K562 (cell line): ENCODE data around the gene PIGB. TPM values are rescaled to one million over a fixed set of nuclear protein-coding genes. Genes with fewer than 3 reads are reported as not detected.

ENCODE experiments used
- CBX1 ChIP-seq: sonication (generic); IDR thresholded peaks from 2 replicates; pipeline ENCODE4 v1.6.1; 2016; ENCODE audit warnings: antibody characterized with exemption, low read depth, mild to moderate bottlenecking
- CTCFL ChIP-seq: IDR thresholded peaks from 2 replicates; pipeline ENCODE4 v1.6.1; 2011; ENCODE audit warnings: borderline replicate concordance, low read depth, mild to moderate bottlenecking, moderate library complexity, low read length; ENCODE audit not compliant: insufficient read depth, poor library complexity, severe bottlenecking
- DACH1 ChIP-seq: fragments of 450-650 bp; IDR thresholded peaks from 2 replicates; pipeline ENCODE4 v1.6.1; 2018; ENCODE audit not compliant: partially characterized antibody
- E2F3 ChIP-seq: fragments of 250-450 bp; sonication (Bioruptor Pico); IDR thresholded peaks from 2 replicates; pipeline ENCODE4 v1.4.0; 2020; ENCODE audit warnings: mild to moderate bottlenecking
- ELK1 ChIP-seq: sonication (generic); formaldehyde crosslinking; IDR thresholded peaks from 2 replicates; pipeline ENCODE4 v1.8.1; 2022; ENCODE audit warnings: missing genetic modification reagents
- GABPA ChIP-seq: fragments of 200-800 bp; sonication (Bioruptor generic); conservative IDR thresholded peaks from 2 replicates; pipeline ENCODE4 v1.6.1; 2016; ENCODE audit warnings: low read depth, missing genetic modification characterization, missing compliant biosample characterization
- KAT7 ChIP-seq: sonication (generic); formaldehyde crosslinking; IDR thresholded peaks from 2 replicates; pipeline ENCODE4 v1.8.0; 2022; ENCODE audit warnings: missing genetic modification reagents, mild to moderate bottlenecking, borderline replicate concordance
- MAZ ChIP-seq, 2 experiments: fragments of 450-650 bp in 1 of 2; sonication (generic) in 1 of 2; formaldehyde crosslinking; IDR thresholded peaks in 1 of 2; conservative IDR thresholded peaks in 1 of 2; 2 replicates each; pipeline versions ENCODE4 v1.4.0 to v1.5.0; 2020; ENCODE audit warnings: mild to moderate bottlenecking in 1 of 2, missing genetic modification reagents in 1 of 2
- NKRF ChIP-seq: fragments of 450-650 bp; IDR thresholded peaks from 2 replicates; pipeline ENCODE4 v1.6.1; 2016; ENCODE audit warnings: borderline replicate concordance
- NR4A1 ChIP-seq, 2 experiments: fragments of 250-450 bp in 1 of 2; fragments of 450-650 bp in 1 of 2; sonication (Bioruptor Pico) in 1 of 2; IDR thresholded peaks; 2 replicates each; pipeline versions ENCODE4 v1.4.0 to v1.6.1; 2016 to 2020; ENCODE audit warnings: mild to moderate bottlenecking in 2 of 2, missing compliant biosample characterization in 1 of 2, missing genetic modification characterization in 1 of 2, moderate library complexity in 1 of 2
- RAD21 ChIP-seq, 2 experiments: fragments of 250-450 bp in 1 of 2; fragments of 450-650 bp in 1 of 2; sonication (Bioruptor Pico) in 1 of 2; formaldehyde crosslinking in 1 of 2; IDR thresholded peaks in 1 of 2; conservative IDR thresholded peaks in 1 of 2; 2 replicates each; pipeline versions ENCODE4 v1.4.0 to v1.8.0; 2020 to 2022; ENCODE audit warnings: mild to moderate bottlenecking in 2 of 2, moderate library complexity in 1 of 2
- RBM25 ChIP-seq: fragments of 200-400 bp; formaldehyde crosslinking; IDR thresholded peaks from 2 replicates; pipeline ENCODE4 v1.6.1; 2018; ENCODE audit warnings: low read length, low read depth, moderate library complexity; ENCODE audit not compliant: severe bottlenecking
- SRSF7 ChIP-seq: fragments of 200-400 bp; formaldehyde crosslinking; optimal IDR thresholded peaks from 2 replicates; pipeline ENCODE3; 2017; ENCODE audit warnings: mild to moderate bottlenecking, low read depth, low read length
- ZKSCAN8 ChIP-seq: fragments of 200-800 bp; sonication (Bioruptor generic); IDR thresholded peaks from 2 replicates; pipeline ENCODE4 v1.6.1; 2016; ENCODE audit warnings: missing genetic modification characterization, missing compliant biosample characterization
- ZNF184 ChIP-seq: sonication (generic); formaldehyde crosslinking; IDR thresholded peaks from 2 replicates; pipeline ENCODE4 v1.5.0; 2020; ENCODE audit warnings: missing genetic modification reagents
- ZNF197 ChIP-seq: fragments of 200-800 bp; sonication (Bioruptor generic); IDR thresholded peaks from 2 replicates; pipeline ENCODE4 v1.6.1; 2016; ENCODE audit warnings: low read depth, missing genetic modification characterization, missing compliant biosample characterization
- ZNF24 ChIP-seq: fragments of 450-650 bp; IDR thresholded peaks from 2 replicates; pipeline ENCODE4 v1.6.1; 2016
- ZNF395 ChIP-seq: fragments of 200-800 bp; sonication (Bioruptor generic); IDR thresholded peaks from 2 replicates; pipeline ENCODE4 v1.6.1; 2017; ENCODE audit warnings: missing genetic modification characterization, missing compliant biosample characterization
- ZNF408 ChIP-seq: fragments of 250-450 bp; sonication (Bioruptor Pico); IDR thresholded peaks from 2 replicates; pipeline ENCODE4 v1.4.0; 2020; ENCODE audit warnings: low read depth, mild to moderate bottlenecking, moderate library complexity
- ZNF695 ChIP-seq: fragments of 450-650 bp; formaldehyde crosslinking; IDR thresholded peaks from 2 replicates; pipeline ENCODE4 v1.4.0; 2020; ENCODE audit warnings: mild to moderate bottlenecking, moderate library complexity
- polyA plus RNA-seq, 8 experiments: library from polyadenylated mRNA; depleted of rRNA in 4 of 8; stranded (reverse) in 5 of 8; unstranded in 3 of 8; fragments of >200 nt; fragmentation: Nextera tagmentation in 2 of 8; fragmentation: Illumina TruSeq in 1 of 8; extraction: Ambion mirVana in 2 of 8; extraction: Trizol in 1 of 8; gene quantifications; 2 replicates each; pipeline versions ENCODE4 v1.2.1 to v1.2.3, GENCODE V29; 2011 to 2014; ENCODE audit warnings: inconsistent platforms in 1 of 8, missing spikeins in 1 of 8
- total RNA-seq, 7 experiments: library from RNA; depleted of rRNA in 6 of 7; stranded (reverse); fragments of >200 nt in 6 of 7; fragmentation: Illumina TruSeq in 2 of 7; extraction: Trizol in 2 of 7; gene quantifications; 2 replicates each; pipeline versions ENCODE4 v1.2.1 to v1.2.3, GENCODE V29; 2011 to 2021; ENCODE audit warnings: low replicate concordance in 1 of 7

Gene PIGB
- total and polyA plus RNA-seq, 9 of the 15 experiments (the other 6 are each of a cell fraction or from before 2014, with no cell fraction given): 9.9 to 32.3 (median 18.2) TPM

- TF ChIP-seq CTCFL: no peak
- peak; percentile 44 for TF ChIP-seq RBM25
- no peak for TF ChIP-seq ZNF695 (CRISPR knock-in tag)
- peak; percentile 98 for TF ChIP-seq ZKSCAN8 (CRISPR knock-in tag)
- TF ChIP-seq ZNF197 (CRISPR knock-in tag): peak; percentile 70; the same call in 1 of the 2 replicates
- TF ChIP-seq NKRF: 0 out of 2 replicates have a peak, but pooled peaks have one; percentile 17
- 0 out of 2 replicates have a peak, but pooled peaks have one; percentile 60 for TF ChIP-seq ZNF24
- 0 out of 2 replicates have a peak, but pooled peaks have one; percentile 11 for TF ChIP-seq CBX1
- no peak for TF ChIP-seq E2F3 (CRISPR knock-in tag)
- TF ChIP-seq MAZ (CRISPR knock-in tag; conservative IDR thresholded peaks at IDR 0.05 in 1 of 2, IDR thresholded peaks at IDR 0.05 in 1 of 2): 0 out of 4 replicates have a peak, but pooled peaks of 1 of the 2 experiments have one; percentile 20
- TF ChIP-seq ZNF408 (CRISPR knock-in tag): no peak
- 0 out of 2 replicates have a peak, but pooled peaks have one; percentile 30 for TF ChIP-seq KAT7 (CRISPR knock-in tag)
- TF ChIP-seq ELK1: no peak
- TF ChIP-seq RAD21 (CRISPR knock-in tag; conservative IDR thresholded peaks at IDR 0.05 in 1 of 2, IDR thresholded peaks at IDR 0.05 in 1 of 2): no peak
- no peak for TF ChIP-seq DACH1
- TF ChIP-seq GABPA (tag): 0 out of 2 replicates have a peak, but pooled peaks have one; percentile 21
- no peak for TF ChIP-seq ZNF184 (CRISPR knock-in tag)
- no peak for TF ChIP-seq SRSF7
- peak; percentile 56; the same call in 1 of the 2 replicates for TF ChIP-seq ZNF395 (CRISPR knock-in tag)
- TF ChIP-seq NR4A1 (CRISPR knock-in tag; IDR thresholded peaks at IDR 0.05): no peak
- TF ChIP-seq NR4A1 (tag; IDR thresholded peaks at IDR 0.05): no peak
These were observed 39.8 kb upstream of the PIGB start (continued) for GRCh38 chr15:55279100-55279745.
